GM19455 (cell line): Measurements from ENCODE around the gene MARCHF10.
A peak's percentile ranks its signal among the peaks of the same experiment; 100 is the strongest.

Source experiments
- ATAC-seq: cut with Tn5 transposase; IDR thresholded peaks from one replicate; pipeline ENCODE4 v1.9.1; 2021; ENCODE audit not compliant: unreplicated experiment

The MARCHF10 gene

DNA sequence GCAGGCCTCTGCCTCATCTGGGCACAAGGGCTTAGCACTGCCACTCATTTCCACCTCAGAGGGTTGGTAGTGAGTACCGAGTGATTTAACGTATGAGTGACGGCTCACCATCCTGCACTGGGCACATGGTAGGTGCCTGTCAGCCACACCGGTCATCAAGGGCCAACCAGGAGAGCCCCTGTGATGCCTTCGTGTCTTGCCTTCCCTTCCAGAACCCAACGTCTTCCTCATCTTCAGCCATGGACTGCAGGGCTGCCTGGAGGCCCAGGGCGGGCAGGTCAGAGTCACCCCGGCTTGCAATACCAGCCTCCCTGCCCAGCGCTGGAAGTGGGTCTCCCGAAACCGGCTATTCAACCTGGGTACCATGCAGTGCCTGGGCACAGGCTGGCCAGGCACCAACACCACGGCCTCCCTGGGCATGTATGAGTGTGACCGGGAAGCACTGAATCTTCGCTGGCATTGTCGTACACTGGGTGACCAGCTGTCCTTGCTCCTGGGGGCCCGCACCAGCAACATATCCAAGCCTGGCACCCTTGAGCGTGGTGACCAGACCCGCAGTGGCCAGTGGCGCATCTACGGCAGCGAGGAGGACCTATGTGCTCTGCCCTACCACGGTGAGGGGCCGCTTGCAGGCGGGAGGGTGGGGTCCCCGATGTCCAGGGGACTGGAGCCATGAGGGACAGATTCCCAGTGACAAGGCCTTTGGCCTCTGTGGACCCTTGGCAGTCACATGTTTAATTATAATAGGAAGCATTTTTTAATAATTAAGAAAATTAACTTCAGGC lies 143.6 kb downstream of the MARCHF10 start:
- no peak for ATAC-seq

GRCh38 chr17:62663304-62663703 lies 144.8 kb downstream of the MARCHF10 start:
- no peak for ATAC-seq

DNA sequence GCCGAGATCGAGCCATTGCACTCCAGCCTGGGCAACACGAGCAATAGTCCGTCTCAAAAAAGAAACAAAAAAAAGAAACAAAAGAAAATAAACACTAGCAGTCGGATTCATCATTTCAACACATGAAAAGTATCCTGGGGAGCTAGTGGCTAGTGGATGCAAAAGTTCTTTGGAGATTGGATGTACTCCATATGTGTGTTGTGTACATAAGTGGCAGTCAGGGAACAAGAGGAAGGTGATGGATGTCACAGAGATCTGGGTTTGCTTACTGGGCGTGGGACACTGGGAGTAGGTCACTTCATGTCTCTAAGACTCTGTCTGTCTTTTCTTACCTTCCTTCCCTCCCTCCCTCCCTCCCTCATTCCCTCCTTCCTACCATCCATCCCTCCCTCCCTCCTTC lies 145.3 kb downstream of the MARCHF10 start:
- no peak for ATAC-seq

GRCh38 chr17:62661337-62661736 lies 146.8 kb downstream of the MARCHF10 start:
- ATAC-seq = no peak

DNA sequence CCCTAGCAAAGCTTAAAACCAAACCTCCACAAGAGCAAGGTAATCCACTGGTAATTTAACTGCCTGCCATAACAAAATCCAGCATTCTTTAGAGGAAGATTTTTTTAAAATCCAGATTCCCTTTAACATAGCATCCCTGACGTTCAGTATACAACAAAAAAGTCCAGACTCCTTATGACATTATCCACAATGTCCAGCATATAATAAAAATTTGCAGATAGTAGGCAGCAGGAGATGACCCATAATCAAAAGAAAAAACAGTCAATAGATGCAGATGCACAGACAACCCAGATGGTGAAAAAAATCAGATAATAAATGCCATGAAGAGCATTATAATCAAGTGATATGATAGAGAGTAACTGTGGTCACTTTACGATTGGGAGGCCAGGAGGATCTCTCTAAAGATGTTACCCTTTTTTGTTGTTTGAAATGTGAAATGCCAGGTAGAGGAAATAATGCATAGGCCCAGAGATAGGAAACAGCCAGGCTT lies 147.4 kb downstream of the MARCHF10 start:
- no peak for ATAC-seq

DNA sequence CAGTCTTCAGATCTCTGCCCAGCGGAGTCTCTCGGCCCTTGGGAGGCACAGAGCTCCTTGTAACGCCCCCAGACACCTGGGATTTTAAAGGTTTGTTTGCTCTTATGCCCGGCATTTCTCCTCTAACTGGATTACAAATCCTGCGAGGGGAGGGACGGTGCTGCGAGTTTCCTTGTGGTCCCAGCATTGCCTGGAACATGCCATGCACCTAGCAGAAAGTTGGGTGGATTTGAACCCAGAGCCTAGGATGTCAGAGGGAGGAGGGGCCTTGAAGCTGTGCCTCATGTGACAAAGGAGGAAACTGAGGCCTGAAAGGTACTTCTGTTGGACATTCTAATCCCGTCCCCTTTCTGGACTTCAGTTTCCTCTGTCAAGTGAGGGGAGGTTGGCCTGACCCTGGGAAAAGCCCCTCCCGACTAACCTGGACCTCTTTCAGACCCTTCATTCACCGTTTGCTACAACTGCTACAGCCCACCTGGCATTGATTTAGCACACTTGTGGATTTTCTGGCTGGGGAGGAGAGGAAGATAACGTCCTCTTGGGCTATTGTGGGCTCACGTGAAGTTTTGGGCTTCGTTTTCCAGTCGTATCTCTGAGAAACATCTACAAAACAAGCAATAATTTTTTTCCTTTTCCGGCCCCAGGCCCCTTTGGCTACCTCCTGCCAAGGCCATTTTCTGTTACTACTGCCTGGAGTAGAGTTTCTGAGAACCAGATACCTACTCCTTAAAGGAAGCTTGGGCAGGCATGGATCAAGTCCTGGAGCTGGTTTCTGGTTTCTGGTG lies 149.8 kb downstream of the MARCHF10 start:
- ATAC-seq = no peak

DNA sequence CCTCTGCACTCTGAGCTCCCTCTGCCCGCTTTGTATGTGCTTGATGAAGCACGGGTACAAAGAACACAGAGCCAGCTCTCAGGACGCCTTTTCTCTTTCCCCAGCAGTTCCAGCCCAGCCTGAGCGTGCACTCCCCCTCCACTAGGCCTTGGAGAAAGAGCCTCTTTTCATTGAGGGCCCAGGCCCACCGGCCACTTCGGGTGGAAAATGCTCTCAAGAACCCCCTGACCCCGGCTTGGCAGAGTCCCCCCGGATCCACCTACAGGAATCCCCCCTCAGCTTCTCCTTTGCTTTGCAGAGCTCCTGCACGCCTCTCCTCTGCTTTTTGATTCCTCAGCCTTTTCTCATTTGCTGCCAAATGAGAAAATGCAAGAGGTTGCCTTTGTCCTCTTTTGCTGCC lies 150.4 kb downstream of the MARCHF10 start:
- ATAC-seq = no peak

GRCh38 chr17:62657145-62657665 lies 150.9 kb downstream of the MARCHF10 start:
- no peak for ATAC-seq

GRCh38 chr17:62656446-62656845 lies 151.7 kb downstream of the MARCHF10 start:
- ATAC-seq = no peak

DNA sequence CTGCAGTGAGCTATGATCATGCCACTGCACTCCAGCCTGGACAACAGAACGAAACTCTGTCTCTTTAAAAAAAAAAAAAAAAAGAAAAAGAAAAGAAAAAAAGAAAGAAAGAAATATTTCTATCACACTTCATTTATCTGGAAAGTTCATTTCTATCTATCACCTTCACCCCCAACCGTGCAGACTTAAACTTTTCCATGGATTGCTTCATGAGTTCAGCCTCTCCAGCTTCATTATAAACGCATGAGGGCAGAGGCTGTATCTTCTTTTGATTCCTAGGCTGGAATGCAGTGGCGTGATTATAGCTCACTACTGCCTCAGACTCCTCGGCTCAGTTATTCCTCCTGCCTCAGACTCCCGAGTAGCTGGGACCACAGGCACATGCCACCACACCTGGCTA lies 152.5 kb downstream of the MARCHF10 start:
- ATAC-seq = no peak

- ATAC-seq = no peak
Observed at GRCh38 chr17:62653826-62654761, 154.0 kb downstream of the MARCHF10 start.

- peak; percentile 85 for ATAC-seq
Observed at GRCh38 chr17:62653002-62653825, 154.9 kb downstream of the MARCHF10 start.

- ATAC-seq = no peak
Observed at GRCh38 chr17:62652251-62653001, 155.7 kb downstream of the MARCHF10 start.
